ENCODE data around the gene HIRIP3. TPM values are rescaled to one million over a fixed set of nuclear protein-coding genes. Genes with fewer than 3 reads are reported as not detected.

The HIRIP3 gene
- total RNA-seq, 1 donor from 2014 or later: 20.9 TPM

- H3K27ac Mint-ChIP-seq: no peak overlapping the region
- no peak for DNase-seq (ENCODE audit: extremely low spot score, unreplicated experiment)
- H3K27me3 Mint-ChIP-seq: peaks cover 29% of the 10 kb centered on the region
- H3K4me1 Mint-ChIP-seq (ENCODE audit: unreplicated experiment): peaks cover 4% of the 10 kb centered on the region
- H3K9me3 Mint-ChIP-seq: no peaks in the 10 kb centered on the region
- no peak for TF ChIP-seq CTCF (conservative IDR thresholded peaks at IDR 0.05)
- H3K36me3 Mint-ChIP-seq: no peaks in the 10 kb centered on the region
- no peak overlapping the region for H3K4me3 Mint-ChIP-seq
Measured at GRCh38 chr16:30007378-30007895, 12.0 kb upstream of the HIRIP3 start.

GRCh38 chr16:30006659-30007377 lies 11.4 kb upstream of the HIRIP3 start:
- TF ChIP-seq CTCF (conservative IDR thresholded peaks at IDR 0.05): no peak
- Mint-ChIP-seq H3K9me3 (no peaks in the 10 kb centered on the region), H3K4me3 (no peak overlapping the region), H3K4me1 (ENCODE audit: unreplicated experiment) (peaks cover under 1% of the 10 kb centered on the region), H3K27me3 (peaks cover 23% of the 10 kb centered on the region), H3K36me3 (no peaks in the 10 kb centered on the region), H3K27ac (no peak overlapping the region)
- no peak for DNase-seq (ENCODE audit: extremely low spot score, unreplicated experiment)

GRCh38 chr16:30006095-30006473 lies 10.7 kb upstream of the HIRIP3 start:
- no peak overlapping the region for H3K4me3 Mint-ChIP-seq
- H3K36me3 Mint-ChIP-seq: no peaks in the 10 kb centered on the region
- H3K27ac Mint-ChIP-seq: no peak overlapping the region
- no peaks in the 10 kb centered on the region for H3K9me3 Mint-ChIP-seq
- peaks cover 22% of the 10 kb centered on the region for H3K27me3 Mint-ChIP-seq
- no peak for TF ChIP-seq CTCF (conservative IDR thresholded peaks at IDR 0.05)
- no peaks in the 10 kb centered on the region for H3K4me1 Mint-ChIP-seq (ENCODE audit: unreplicated experiment)
- no peak for DNase-seq (ENCODE audit: extremely low spot score, unreplicated experiment)

DNA sequence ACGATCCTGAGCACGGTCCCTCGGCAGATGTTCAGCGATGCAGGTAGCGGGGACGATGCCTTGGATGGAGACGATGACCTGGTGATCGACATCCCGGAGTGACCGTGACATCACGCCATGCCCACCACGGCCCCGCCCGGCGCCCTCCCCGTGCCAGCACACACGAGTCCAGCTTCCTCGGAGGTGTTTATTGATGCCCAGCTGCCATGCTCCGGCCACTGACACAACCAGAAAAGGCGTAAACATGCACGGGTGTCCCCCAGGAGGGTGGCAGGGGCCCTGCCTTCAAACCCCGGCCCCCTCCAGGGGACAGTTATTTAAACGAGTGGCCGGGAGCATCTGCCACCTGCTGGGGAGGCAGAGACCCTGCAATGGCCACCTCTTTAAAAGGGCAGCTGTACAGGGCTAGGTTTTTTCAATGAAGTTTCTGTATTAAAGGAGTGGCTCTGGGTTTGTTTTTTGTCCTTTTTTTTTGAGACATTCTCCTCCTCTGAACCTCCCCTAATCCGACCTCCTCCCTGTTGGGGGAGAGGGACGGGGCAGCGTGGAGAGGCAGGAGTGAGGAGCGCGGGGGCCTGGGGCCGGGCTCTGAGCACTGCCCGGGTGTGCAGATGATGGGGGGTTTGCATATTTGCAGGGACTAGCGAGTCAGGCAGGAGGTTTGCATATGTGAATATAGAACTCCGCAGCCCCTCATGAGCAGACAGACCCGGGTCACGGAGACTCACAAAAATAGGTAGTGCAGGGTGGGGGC lies 10.1 kb upstream of the HIRIP3 start:
- DNase-seq (ENCODE audit: extremely low spot score, unreplicated experiment): no peak
- TF ChIP-seq CTCF (conservative IDR thresholded peaks at IDR 0.05): peak; percentile 89
- Mint-ChIP-seq H3K4me1 (ENCODE audit: unreplicated experiment) (no peaks in the 10 kb centered on the region), H3K4me3 (no peak overlapping the region), H3K27me3 (peaks cover 20% of the 10 kb centered on the region), H3K36me3 (no peaks in the 10 kb centered on the region), H3K27ac (no peak overlapping the region), H3K9me3 (no peaks in the 10 kb centered on the region)

GRCh38 chr16:30004811-30005242 lies 9.4 kb upstream of the HIRIP3 start:
- H3K4me1 Mint-ChIP-seq (ENCODE audit: unreplicated experiment): no peaks in the 10 kb centered on the region
- DNase-seq (ENCODE audit: extremely low spot score, unreplicated experiment): no peak
- no peaks in the 10 kb centered on the region for H3K9me3 Mint-ChIP-seq
- no peak for TF ChIP-seq CTCF (conservative IDR thresholded peaks at IDR 0.05)
- no peaks in the 10 kb centered on the region for H3K36me3 Mint-ChIP-seq
- H3K4me3 Mint-ChIP-seq: no peak overlapping the region
- H3K27ac Mint-ChIP-seq: no peak overlapping the region
- H3K27me3 Mint-ChIP-seq: peaks cover 14% of the 10 kb centered on the region
